ENCODE results near the gene PELI3.
"Not testable (repeated sequence)": the region's sequence is repeated elsewhere in the genome, so short reads cannot be mapped to it uniquely, and the experiment has no call there.

GRCh38 chr11:66440101-66440939 is 26.4 kb upstream of the PELI3 start:
- TF ChIP-seq CTCF, EZH2phosphoT487, EZH2 (IDR thresholded peaks at IDR 0.05): not testable (repeated sequence)
